Trophoblast cell (in vitro differentiated cells and primary cell): ENCODE results near the gene ATF4.

Experiments
- DNase-seq, 2 donors: peaks; one replicate each; pipeline ENCODE4 v3.0.0-alpha.2; 2016
- H2AFZ ChIP-seq: 2 replicates; pipeline ENCODE4 v1.6.1; 2013; ENCODE audit warnings: low read length, moderate library complexity, mild to moderate bottlenecking; ENCODE audit not compliant: insufficient read depth, poor library complexity
- H2AK5ac ChIP-seq: 2 replicates; pipeline ENCODE4 v1.6.1; 2013; ENCODE audit warnings: mild to moderate bottlenecking, low read length
- H2BK120ac ChIP-seq: 2 replicates; pipeline ENCODE4 v1.6.1; 2013; ENCODE audit warnings: low read length, mild to moderate bottlenecking, moderate library complexity; ENCODE audit not compliant: insufficient read depth, poor library complexity
- H2BK12ac ChIP-seq: 2 replicates; pipeline ENCODE4 v1.6.1; 2013; ENCODE audit warnings: mild to moderate bottlenecking, low read length, moderate library complexity
- H2BK5ac ChIP-seq: 2 replicates; pipeline ENCODE4 v1.6.1; 2013; ENCODE audit warnings: low read length, low read depth, moderate library complexity, mild to moderate bottlenecking; ENCODE audit not compliant: poor library complexity
- H3K14ac ChIP-seq: 2 replicates; pipeline ENCODE4 v1.6.1; 2013; ENCODE audit warnings: mild to moderate bottlenecking, low read length
- H3K18ac ChIP-seq: 2 replicates; pipeline ENCODE4 v1.6.1; 2013; ENCODE audit warnings: mild to moderate bottlenecking, low read length
- H3K23ac ChIP-seq: 2 replicates; pipeline ENCODE4 v1.6.1; 2013; ENCODE audit warnings: low read length
- H3K27ac ChIP-seq: 2 replicates; pipeline ENCODE4 v1.5.1; 2013; ENCODE audit warnings: low read depth, mild to moderate bottlenecking, inconsistent platforms, low read length, moderate library complexity
- H3K27me3 ChIP-seq: 2 replicates; pipeline ENCODE4 v1.6.1; 2013; ENCODE audit warnings: inconsistent platforms, mild to moderate bottlenecking, low read length, moderate library complexity; ENCODE audit not compliant: insufficient read depth
- H3K36me3 ChIP-seq, 2 experiments: 1 replicate in 1 of 2; 2 replicates in 1 of 2; pipeline ENCODE4 v1.6.1; 2013; ENCODE audit warnings: low read length in 2 of 2, mild to moderate bottlenecking in 2 of 2, moderate library complexity in 1 of 2; ENCODE audit not compliant: insufficient read depth in 2 of 2, control insufficient read depth in 1 of 2
- H3K4ac ChIP-seq: 2 replicates; pipeline ENCODE4 v1.6.1; 2013; ENCODE audit warnings: low read depth, mild to moderate bottlenecking, low read length, moderate library complexity
- H3K4me1 ChIP-seq, 2 experiments: 1 replicate in 1 of 2; 2 replicates in 1 of 2; pipeline ENCODE4 v1.6.1; 2013; ENCODE audit warnings: low read length in 2 of 2, mild to moderate bottlenecking in 2 of 2, moderate library complexity in 1 of 2; ENCODE audit not compliant: insufficient read depth in 2 of 2, control insufficient read depth in 1 of 2
- H3K4me2 ChIP-seq: 2 replicates; pipeline ENCODE4 v1.6.1; 2013; ENCODE audit warnings: inconsistent platforms, mild to moderate bottlenecking, low read length, moderate library complexity
- H3K4me3 ChIP-seq: 2 replicates; pipeline ENCODE4 v1.5.1; 2013; ENCODE audit warnings: mild to moderate bottlenecking, low read depth, low read length, inconsistent platforms
- H3K79me1 ChIP-seq: one replicate; pipeline ENCODE4 v1.6.1; 2013; ENCODE audit warnings: low read length
- H3K79me2 ChIP-seq: 2 replicates; pipeline ENCODE4 v1.6.1; 2013; ENCODE audit warnings: low read length, mild to moderate bottlenecking; ENCODE audit not compliant: control insufficient read depth, insufficient read depth, poor library complexity
- H3K9ac ChIP-seq: 2 replicates; pipeline ENCODE4 v1.6.1; 2013; ENCODE audit warnings: mild to moderate bottlenecking, low read length
- H3K9me3 ChIP-seq: 2 replicates; pipeline ENCODE4 v1.6.1; 2013; ENCODE audit warnings: low read depth, mild to moderate bottlenecking, control low read depth, inconsistent platforms, low read length; ENCODE audit not compliant: insufficient read depth
- H4K12ac ChIP-seq: 2 replicates; pipeline ENCODE4 v1.6.1; 2013; ENCODE audit warnings: low read depth, mild to moderate bottlenecking, low read length, moderate library complexity
- H4K8ac ChIP-seq: 2 replicates; pipeline ENCODE4 v1.6.1; 2013; ENCODE audit warnings: low read depth, mild to moderate bottlenecking, low read length, moderate library complexity
- H4K91ac ChIP-seq: one replicate; pipeline ENCODE4 v1.6.1; 2013; ENCODE audit warnings: low read depth, mild to moderate bottlenecking, low read length, moderate library complexity
- WGBS: extraction: QIAGEN DNeasy Blood & Tissue Kit; methylation state at CpG from one replicate; pipeline ENCODE4 v1.1.7; 2013; ENCODE audit warnings: missing lambda C conversion rate; ENCODE audit not compliant: insufficient read length, insufficient coverage; ENCODE audit errors: extremely low coverage; 5-methylcytosine and 5-hydroxymethylcytosine counted together

ATF4 gene

GRCh38 chr22:39486951-39487825 is 33.2 kb upstream of the ATF4 start:
- Histone ChIP-seq H3K79me1 (no peaks in the 10 kb centered on the region), H3K4me1 (no peaks in the 10 kb centered on the region), H4K12ac (no peak overlapping the region), H2AFZ (no peak overlapping the region), H3K4me2 (no peak overlapping the region), H3K14ac (no peak overlapping the region), H3K23ac (no peak overlapping the region), H3K4ac (no peak overlapping the region), H4K8ac (no peak overlapping the region), H2BK12ac (no peak overlapping the region), H4K91ac (no peak overlapping the region), H2BK5ac (no peak overlapping the region), H3K27me3 (no peaks in the 10 kb centered on the region), H3K79me2 (no peaks in the 10 kb centered on the region), H2AK5ac (no peak overlapping the region), H3K9ac (no peak overlapping the region), H3K4me3 (no peak overlapping the region), H3K27ac (no peak overlapping the region), H3K18ac (no peak overlapping the region), H3K9me3 (peaks cover 3% of the 10 kb centered on the region), H2BK120ac (no peak overlapping the region), H3K36me3 (peaks cover 12 to 24% of the 10 kb centered on the region in 2 experiments)
- DNase-seq = no peak
- no CpG with 5 or more reads among the region's 45 CpGs for WGBS

- no peak for DNase-seq
- H3K27me3 ChIP-seq = no peaks in the 10 kb centered on the region
- no peak overlapping the region for H3K4ac ChIP-seq
- WGBS = no CpG with 5 or more reads among the region's 70 CpGs
- no peak overlapping the region for H3K4me2 ChIP-seq
- H3K4me1 ChIP-seq = no peaks in the 10 kb centered on the region
- H3K23ac ChIP-seq = no peak overlapping the region
- no peak overlapping the region for H3K27ac ChIP-seq
- H3K18ac ChIP-seq = no peak overlapping the region
- H3K79me1 ChIP-seq = no peaks in the 10 kb centered on the region
- no peaks in the 10 kb centered on the region for H3K79me2 ChIP-seq
- H3K4me3 ChIP-seq = no peak overlapping the region
- H3K9me3 ChIP-seq = peaks cover 3% of the 10 kb centered on the region
- H2AFZ ChIP-seq = no peak overlapping the region
- H3K9ac ChIP-seq = no peak overlapping the region
- peaks cover 12 to 20% of the 10 kb centered on the region in 2 experiments for H3K36me3 ChIP-seq
- H2BK12ac ChIP-seq = no peak overlapping the region
- H4K8ac ChIP-seq = no peak overlapping the region
- H2AK5ac ChIP-seq = no peak overlapping the region
- no peak overlapping the region for H3K14ac ChIP-seq
- no peak overlapping the region for H4K12ac ChIP-seq
- no peak overlapping the region for H4K91ac ChIP-seq
- H2BK5ac ChIP-seq = no peak overlapping the region
- no peak overlapping the region for H2BK120ac ChIP-seq
These were observed 32.4 kb upstream of the ATF4 start for GRCh38 chr22:39487826-39488520.

GRCh38 chr22:39488563-39489083 is 31.7 kb upstream of the ATF4 start:
- Histone ChIP-seq H4K91ac (no peak overlapping the region), H2AFZ (no peak overlapping the region), H4K8ac (no peak overlapping the region), H2AK5ac (no peak overlapping the region), H3K4ac (no peak overlapping the region), H3K79me2 (no peaks in the 10 kb centered on the region), H3K23ac (no peak overlapping the region), H3K14ac (no peak overlapping the region), H3K4me1 (peaks cover 0 to 2% of the 10 kb centered on the region in 2 experiments), H3K27ac (no peak overlapping the region), H4K12ac (no peak overlapping the region), H3K9me3 (peaks cover 3% of the 10 kb centered on the region), H3K4me3 (no peak overlapping the region), H2BK5ac (no peak overlapping the region), H3K79me1 (no peaks in the 10 kb centered on the region), H2BK12ac (no peak overlapping the region), H3K27me3 (no peaks in the 10 kb centered on the region), H3K4me2 (no peak overlapping the region), H3K9ac (no peak overlapping the region), H2BK120ac (no peak overlapping the region), H3K18ac (no peak overlapping the region), H3K36me3 (peaks cover 12 to 20% of the 10 kb centered on the region in 2 experiments)
- no CpG with 5 or more reads among the region's 39 CpGs for WGBS
- DNase-seq = no peak

GRCh38 chr22:39489094-39490068 is 31.0 kb upstream of the ATF4 start:
- no peak overlapping the region for H3K4me3 ChIP-seq
- peaks cover 3% of the 10 kb centered on the region for H3K9me3 ChIP-seq
- no peak overlapping the region for H3K4ac ChIP-seq
- H3K9ac ChIP-seq = no peak overlapping the region
- H4K91ac ChIP-seq = no peak overlapping the region
- H3K27ac ChIP-seq = no peak overlapping the region
- no peak overlapping the region for H2BK120ac ChIP-seq
- no peak overlapping the region for H3K4me2 ChIP-seq
- H4K12ac ChIP-seq = no peak overlapping the region
- H2BK12ac ChIP-seq = no peak overlapping the region
- no CpG with 5 or more reads among the region's 17 CpGs for WGBS
- peaks cover 3% of the 10 kb centered on the region for H3K79me1 ChIP-seq
- no peaks in the 10 kb centered on the region for H3K27me3 ChIP-seq
- no peak overlapping the region for H2AK5ac ChIP-seq
- no peak for DNase-seq
- peaks cover 3 to 4% of the 10 kb centered on the region in 2 experiments for H3K4me1 ChIP-seq
- H2AFZ ChIP-seq = no peak overlapping the region
- H3K14ac ChIP-seq = no peak overlapping the region
- H3K36me3 ChIP-seq = peaks cover 12 to 20% of the 10 kb centered on the region in 2 experiments
- H4K8ac ChIP-seq = no peak overlapping the region
- H3K18ac ChIP-seq = no peak overlapping the region
- H2BK5ac ChIP-seq = no peak overlapping the region
- no peak overlapping the region for H3K23ac ChIP-seq
- H3K79me2 ChIP-seq = no peaks in the 10 kb centered on the region
